RWPE2 (cell line): ENCODE results near the gene SCGB3A2.

Experiments
- ATAC-seq: fragments of 200-7000 bp; cut with Tn5 transposase; 3 replicates; pipeline ENCODE4 v1.9.1; 2021; ENCODE audit warnings: low read depth
- DNase-seq: peaks from one replicate; pipeline ENCODE4 v3.0.0-alpha.2; 2020; ENCODE audit warnings: low spot score
- H3K27ac ChIP-seq: fragments of 450-650 bp; 2 replicates; pipeline ENCODE4 v1.5.1; 2017; ENCODE audit warnings: mild to moderate bottlenecking; ENCODE audit not compliant: poor library complexity, severe bottlenecking
- H3K27me3 ChIP-seq: fragments of 250-450 bp; sonication (Bioruptor Pico); 2 replicates; pipeline ENCODE4 v1.5.1; 2021; ENCODE audit warnings: mild to moderate bottlenecking, moderate library complexity; ENCODE audit not compliant: insufficient read depth, poor library complexity, severe bottlenecking
- H3K36me3 ChIP-seq: fragments of 250-450 bp; sonication (Bioruptor Pico); 2 replicates; pipeline ENCODE4 v1.5.1; 2020; ENCODE audit warnings: low read depth, mild to moderate bottlenecking, moderate library complexity
- H3K4me1 ChIP-seq: fragments of 250-450 bp; sonication (Bioruptor Pico); 2 replicates; pipeline ENCODE4 v1.5.1; 2021; ENCODE audit warnings: mild to moderate bottlenecking, moderate library complexity; ENCODE audit not compliant: insufficient read depth, poor library complexity, severe bottlenecking
- H3K4me3 ChIP-seq: fragments of 250-450 bp; sonication (Bioruptor Pico); 2 replicates; pipeline ENCODE4 v1.5.1; 2021; ENCODE audit warnings: mild to moderate bottlenecking, moderate library complexity; ENCODE audit not compliant: severe bottlenecking
- H3K9me3 ChIP-seq: fragments of 250-450 bp; sonication (Bioruptor Pico); 2 replicates; pipeline ENCODE4 v1.5.1; 2021; ENCODE audit warnings: mild to moderate bottlenecking, moderate library complexity; ENCODE audit not compliant: severe bottlenecking
- CTCF ChIP-seq: fragments of 450-650 bp; IDR thresholded peaks from one replicate; pipeline ENCODE4 v1.5.1; 2017; ENCODE audit warnings: mild to moderate bottlenecking, moderate library complexity; ENCODE audit not compliant: poor library complexity, severe bottlenecking

Gene SCGB3A2

GRCh38 chr5:147851578-147851977, 26.9 kb upstream of the SCGB3A2 start:
- DNase-seq: no peak
- Histone ChIP-seq H3K36me3 (no peaks in the 10 kb centered on the region), H3K9me3 (no peaks in the 10 kb centered on the region), H3K27ac (no peak overlapping the region), H3K27me3 (no peaks in the 10 kb centered on the region), H3K4me3 (no peak overlapping the region), H3K4me1 (no peaks in the 10 kb centered on the region)
- TF ChIP-seq CTCF: no peak
- ATAC-seq: no peak

- H3K9me3 ChIP-seq: no peaks in the 10 kb centered on the region
- no peaks in the 10 kb centered on the region for H3K27me3 ChIP-seq
- DNase-seq (no peak), ATAC-seq (no peak)
- H3K4me3 ChIP-seq: no peak overlapping the region
- H3K4me1 ChIP-seq: no peaks in the 10 kb centered on the region
- no peaks in the 10 kb centered on the region for H3K36me3 ChIP-seq
- H3K27ac ChIP-seq: no peak overlapping the region
- TF ChIP-seq CTCF: no peak
These were observed 26.1 kb upstream of the SCGB3A2 start for GRCh38 chr5:147852365-147852764.

GRCh38 chr5:147853372-147853987, 25.0 kb upstream of the SCGB3A2 start:
- DNase-seq (no peak), ATAC-seq (no peak)
- Histone ChIP-seq H3K27ac (no peak overlapping the region), H3K4me1 (no peaks in the 10 kb centered on the region), H3K27me3 (no peaks in the 10 kb centered on the region), H3K4me3 (no peak overlapping the region), H3K9me3 (no peaks in the 10 kb centered on the region), H3K36me3 (no peaks in the 10 kb centered on the region)
- no peak for TF ChIP-seq CTCF

GRCh38 chr5:147854331-147854730, 24.2 kb upstream of the SCGB3A2 start:
- Histone ChIP-seq H3K27me3 (no peaks in the 10 kb centered on the region), H3K4me3 (no peak overlapping the region), H3K9me3 (no peaks in the 10 kb centered on the region), H3K36me3 (no peaks in the 10 kb centered on the region), H3K4me1 (no peaks in the 10 kb centered on the region), H3K27ac (no peak overlapping the region)
- TF ChIP-seq CTCF: no peak
- ATAC-seq (no peak), DNase-seq (no peak)

GRCh38 chr5:147854894-147855773, 23.4 kb upstream of the SCGB3A2 start:
- H3K4me1 ChIP-seq: no peaks in the 10 kb centered on the region
- DNase-seq (no peak), ATAC-seq (no peak)
- no peaks in the 10 kb centered on the region for H3K27me3 ChIP-seq
- H3K36me3 ChIP-seq: no peaks in the 10 kb centered on the region
- H3K4me3 ChIP-seq: no peak overlapping the region
- no peak for TF ChIP-seq CTCF
- no peak overlapping the region for H3K27ac ChIP-seq
- H3K9me3 ChIP-seq: no peaks in the 10 kb centered on the region
